Memory B cell (primary cell): Measurements from ENCODE around the gene FGF23.

Experiments used
- ATAC-seq: fragments of 150-1000 bp; cut with Tn5 transposase; 2 replicates; pipeline ENCODE4 v1.10.0; 2021; ENCODE audit warnings: low read depth, mild to moderate bottlenecking, moderate library complexity
- DNase-seq, 2 donors: peaks; one replicate each; pipeline ENCODE4 v3.0.0; 2022; ENCODE audit warnings: low spot score in 2 of 2
- H3K27ac Mint-ChIP-seq: one replicate; pipeline ENCODE4 v1.8.0; 2022; ENCODE audit warnings: mild to moderate bottlenecking, moderate library complexity, mixed read lengths
- H3K27me3 Mint-ChIP-seq: one replicate; pipeline ENCODE4 v1.8.0; 2022; ENCODE audit warnings: mixed read lengths
- H3K36me3 Mint-ChIP-seq: one replicate; pipeline ENCODE4 v1.8.0; 2022; ENCODE audit warnings: mild to moderate bottlenecking, mixed read lengths
- H3K4me1 Mint-ChIP-seq: one replicate; pipeline ENCODE4 v1.8.0; 2022; ENCODE audit warnings: mixed read lengths
- H3K4me3 Mint-ChIP-seq: one replicate; pipeline ENCODE4 v1.8.0; 2022; ENCODE audit warnings: mild to moderate bottlenecking, moderate library complexity, mixed read lengths
- H3K9me3 Mint-ChIP-seq: one replicate; pipeline ENCODE4 v1.8.0; 2022; ENCODE audit warnings: mixed read lengths

The FGF23 gene

DNA sequence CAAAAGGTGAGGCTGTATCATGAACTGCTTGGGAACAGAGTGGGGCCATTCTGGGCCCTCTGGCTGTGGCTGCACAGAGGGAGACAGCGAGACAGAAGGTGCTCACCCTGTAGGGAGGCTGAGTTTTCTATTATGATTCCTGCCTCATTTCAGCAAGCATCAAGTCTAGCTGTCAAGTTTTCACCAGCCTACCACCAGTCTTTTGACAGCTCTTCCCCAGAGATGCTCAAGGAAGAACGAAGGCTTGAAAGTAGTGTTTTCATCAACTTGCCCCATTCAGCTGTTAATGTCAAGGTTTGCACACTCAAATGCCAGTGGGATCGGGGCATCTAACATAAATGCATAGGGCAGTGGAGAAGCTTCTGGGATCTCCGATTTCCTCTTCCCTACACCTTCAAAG lies 10.0 kb downstream of the FGF23 start:
- Mint-ChIP-seq H3K27ac (no peak overlapping the region), H3K27me3 (peaks cover 15% of the 10 kb centered on the region), H3K4me3 (no peak overlapping the region), H3K4me1 (no peaks in the 10 kb centered on the region), H3K36me3 (no peaks in the 10 kb centered on the region), H3K9me3 (no peaks in the 10 kb centered on the region)
- DNase-seq: no peak
- no peak for ATAC-seq

GRCh38 chr12:4366090-4366489 lies 13.4 kb downstream of the FGF23 start:
- Mint-ChIP-seq H3K27me3 (peaks cover 8% of the 10 kb centered on the region), H3K4me1 (no peaks in the 10 kb centered on the region), H3K36me3 (no peaks in the 10 kb centered on the region), H3K9me3 (no peaks in the 10 kb centered on the region), H3K27ac (no peak overlapping the region), H3K4me3 (no peak overlapping the region)
- no peak for DNase-seq
- ATAC-seq: no peak

GRCh38 chr12:4356041-4356327 lies 23.5 kb downstream of the FGF23 start:
- no peak overlapping the region for H3K4me3 Mint-ChIP-seq
- H3K9me3 Mint-ChIP-seq: no peaks in the 10 kb centered on the region
- no peak overlapping the region for H3K27ac Mint-ChIP-seq
- DNase-seq (peak in 1 of 2 donors; percentile 19), ATAC-seq (no peak)
- peaks cover 3% of the 10 kb centered on the region for H3K4me1 Mint-ChIP-seq
- peaks cover 6% of the 10 kb centered on the region for H3K36me3 Mint-ChIP-seq
- no peaks in the 10 kb centered on the region for H3K27me3 Mint-ChIP-seq

DNA sequence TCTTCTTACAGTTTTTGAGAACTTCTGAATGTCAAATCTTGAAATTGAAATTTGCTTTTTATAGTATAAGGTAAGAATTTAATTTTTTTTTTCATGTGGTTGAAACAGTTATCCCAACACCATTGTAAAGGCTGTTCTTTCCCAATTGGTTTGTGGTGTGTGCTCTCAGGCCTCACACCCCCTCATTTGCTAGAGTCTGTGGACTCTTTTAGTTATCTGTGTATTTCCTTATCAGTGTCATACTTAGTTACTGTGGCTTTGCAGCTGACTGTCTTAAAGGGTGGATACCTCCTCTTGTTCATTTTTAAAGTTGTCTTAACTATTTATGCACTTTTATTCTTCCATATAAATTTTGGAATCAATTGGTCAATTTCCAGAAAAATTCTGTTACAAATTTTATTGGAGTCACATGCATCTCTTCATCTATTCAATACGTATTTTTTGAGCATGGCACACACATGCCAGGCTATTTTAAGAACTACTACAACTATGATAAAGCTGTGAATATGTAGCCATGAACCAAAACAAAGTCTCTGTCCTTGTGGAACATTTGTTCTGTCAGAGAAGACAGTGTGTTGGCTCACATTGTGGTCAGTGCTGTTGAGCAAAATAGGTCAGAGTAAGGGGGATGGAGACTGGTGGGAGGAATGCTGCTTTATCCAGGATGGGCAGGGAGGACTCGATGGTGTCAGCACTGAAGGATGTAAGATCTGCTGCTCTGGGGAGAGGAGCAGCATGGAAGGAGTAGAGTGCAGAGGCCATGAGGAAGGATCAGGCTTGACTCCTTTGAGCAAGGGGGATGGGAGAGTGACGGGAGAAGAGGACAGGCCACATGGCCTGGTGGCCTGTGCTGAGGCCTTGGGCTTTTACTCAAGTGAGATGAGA lies 24.1 kb downstream of the FGF23 start:
- peaks cover 3% of the 10 kb centered on the region for H3K4me1 Mint-ChIP-seq
- no peak overlapping the region for H3K27ac Mint-ChIP-seq
- H3K4me3 Mint-ChIP-seq: no peak overlapping the region
- H3K9me3 Mint-ChIP-seq: no peaks in the 10 kb centered on the region
- H3K27me3 Mint-ChIP-seq: no peaks in the 10 kb centered on the region
- ATAC-seq (no peak), DNase-seq (no peak)
- H3K36me3 Mint-ChIP-seq: peaks cover 9% of the 10 kb centered on the region

DNA sequence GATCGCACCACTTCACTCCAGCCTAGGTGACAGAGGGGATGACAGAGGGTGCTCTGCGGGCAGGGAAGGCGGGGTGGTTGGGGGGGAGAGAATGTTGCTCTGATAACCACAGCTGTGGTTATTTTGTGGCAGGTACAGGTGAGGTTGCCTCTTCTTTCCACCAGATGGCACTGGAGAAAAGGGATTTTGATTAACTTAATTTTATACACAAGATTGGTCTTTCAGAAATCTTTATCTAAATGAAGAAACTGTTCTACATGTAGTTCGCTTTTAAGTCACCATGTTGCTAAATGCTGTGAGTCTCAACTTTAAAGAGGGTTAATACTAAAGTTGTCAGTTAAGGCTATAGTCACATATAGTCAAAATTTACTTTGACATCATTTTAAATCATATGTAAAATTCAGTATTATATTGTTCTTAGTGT lies 25.7 kb downstream of the FGF23 start:
- Mint-ChIP-seq H3K36me3 (peaks cover 11% of the 10 kb centered on the region), H3K27me3 (no peaks in the 10 kb centered on the region), H3K27ac (no peak overlapping the region), H3K9me3 (no peaks in the 10 kb centered on the region), H3K4me1 (peaks cover 3% of the 10 kb centered on the region), H3K4me3 (no peak overlapping the region)
- ATAC-seq (peak; percentile 59), DNase-seq (no peak)

GRCh38 chr12:4346931-4347330 lies 32.6 kb downstream of the FGF23 start:
- Mint-ChIP-seq H3K4me3 (no peak overlapping the region), H3K27me3 (no peaks in the 10 kb centered on the region), H3K27ac (peak overlapping the region; percentile 3), H3K36me3 (peaks cover 36% of the 10 kb centered on the region), H3K4me1 (no peaks in the 10 kb centered on the region), H3K9me3 (no peaks in the 10 kb centered on the region)
- DNase-seq: no peak
- no peak for ATAC-seq

DNA sequence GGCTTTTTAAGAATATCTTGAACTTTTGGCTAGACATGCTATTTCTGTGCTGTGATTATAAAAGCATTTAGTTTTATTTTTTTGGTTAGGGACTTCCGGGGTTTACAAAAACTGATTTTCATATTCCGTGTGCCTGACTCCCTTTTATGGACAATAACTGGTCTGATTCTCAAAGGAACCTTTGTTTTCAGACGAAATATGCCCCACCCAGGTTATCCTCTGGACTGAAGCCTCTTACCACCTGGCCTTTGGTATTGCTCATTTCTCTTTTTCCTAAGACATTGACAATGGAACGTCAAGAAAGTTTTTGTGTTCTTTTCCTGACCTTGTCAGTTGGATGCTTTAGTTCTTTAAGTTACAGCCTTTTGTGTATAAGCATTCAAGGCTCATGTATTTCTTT lies 47.7 kb downstream of the FGF23 start:
- Mint-ChIP-seq H3K4me1 (peaks cover 11% of the 10 kb centered on the region), H3K27ac (no peak overlapping the region), H3K27me3 (no peaks in the 10 kb centered on the region), H3K4me3 (no peak overlapping the region), H3K9me3 (no peaks in the 10 kb centered on the region), H3K36me3 (peaks cover 15% of the 10 kb centered on the region)
- DNase-seq (no peak), ATAC-seq (no peak)

GRCh38 chr12:4331221-4331620 lies 48.3 kb downstream of the FGF23 start:
- H3K9me3 Mint-ChIP-seq: no peaks in the 10 kb centered on the region
- ATAC-seq (no peak), DNase-seq (no peak)
- H3K36me3 Mint-ChIP-seq: peaks cover 11% of the 10 kb centered on the region
- H3K4me1 Mint-ChIP-seq: peaks cover 11% of the 10 kb centered on the region
- H3K27ac Mint-ChIP-seq: no peak overlapping the region
- H3K27me3 Mint-ChIP-seq: no peaks in the 10 kb centered on the region
- H3K4me3 Mint-ChIP-seq: no peak overlapping the region

DNA sequence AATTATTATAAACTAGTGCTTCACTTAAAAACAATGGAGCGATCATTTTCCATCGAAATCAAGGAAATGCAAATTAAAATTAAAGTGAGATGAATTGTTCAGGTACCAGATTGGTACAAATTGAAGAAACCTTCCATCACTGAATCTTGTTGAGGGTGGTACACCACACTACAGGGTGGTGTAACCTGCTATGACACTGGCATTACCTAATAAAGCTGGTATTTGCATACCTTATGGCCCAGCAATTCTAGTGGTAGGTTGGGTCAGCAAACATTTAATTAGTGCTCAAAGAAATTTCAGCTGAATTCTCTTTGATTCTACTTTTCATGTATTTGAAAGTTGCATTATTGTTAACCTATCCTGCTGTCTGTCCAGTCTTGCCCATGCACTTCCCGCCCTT lies 49.3 kb downstream of the FGF23 start:
- no peak for ATAC-seq
- H3K27me3 Mint-ChIP-seq: no peaks in the 10 kb centered on the region
- no peak for DNase-seq
- peaks cover 11% of the 10 kb centered on the region for H3K4me1 Mint-ChIP-seq
- no peak overlapping the region for H3K27ac Mint-ChIP-seq
- no peak overlapping the region for H3K4me3 Mint-ChIP-seq
- peaks cover 11% of the 10 kb centered on the region for H3K36me3 Mint-ChIP-seq
- H3K9me3 Mint-ChIP-seq: no peaks in the 10 kb centered on the region

GRCh38 chr12:4327293-4327692 lies 52.2 kb downstream of the FGF23 start:
- Mint-ChIP-seq H3K27me3 (no peaks in the 10 kb centered on the region), H3K27ac (no peak overlapping the region), H3K36me3 (peaks cover 7% of the 10 kb centered on the region), H3K4me3 (no peak overlapping the region), H3K4me1 (peaks cover 16% of the 10 kb centered on the region), H3K9me3 (no peaks in the 10 kb centered on the region)
- ATAC-seq (no peak), DNase-seq (no peak)

GRCh38 chr12:4325966-4326365 lies 53.5 kb downstream of the FGF23 start:
- Mint-ChIP-seq H3K36me3 (peaks cover 5% of the 10 kb centered on the region), H3K27me3 (no peaks in the 10 kb centered on the region), H3K27ac (no peak overlapping the region), H3K4me3 (no peak overlapping the region), H3K4me1 (peaks cover 23% of the 10 kb centered on the region), H3K9me3 (no peaks in the 10 kb centered on the region)
- DNase-seq (no peak), ATAC-seq (no peak)

GRCh38 chr12:4324366-4324765 lies 55.1 kb downstream of the FGF23 start:
- Mint-ChIP-seq H3K4me3 (no peak overlapping the region), H3K27ac (no peak overlapping the region), H3K4me1 (peaks cover 19% of the 10 kb centered on the region), H3K27me3 (no peaks in the 10 kb centered on the region), H3K36me3 (peaks cover 5% of the 10 kb centered on the region), H3K9me3 (no peaks in the 10 kb centered on the region)
- no peak for ATAC-seq
- no peak for DNase-seq

GRCh38 chr12:4323396-4323795 lies 56.1 kb downstream of the FGF23 start:
- no peak for ATAC-seq
- Mint-ChIP-seq H3K27ac (peak overlapping the region; percentile 50), H3K4me3 (peak overlapping the region; percentile 43)

DNA sequence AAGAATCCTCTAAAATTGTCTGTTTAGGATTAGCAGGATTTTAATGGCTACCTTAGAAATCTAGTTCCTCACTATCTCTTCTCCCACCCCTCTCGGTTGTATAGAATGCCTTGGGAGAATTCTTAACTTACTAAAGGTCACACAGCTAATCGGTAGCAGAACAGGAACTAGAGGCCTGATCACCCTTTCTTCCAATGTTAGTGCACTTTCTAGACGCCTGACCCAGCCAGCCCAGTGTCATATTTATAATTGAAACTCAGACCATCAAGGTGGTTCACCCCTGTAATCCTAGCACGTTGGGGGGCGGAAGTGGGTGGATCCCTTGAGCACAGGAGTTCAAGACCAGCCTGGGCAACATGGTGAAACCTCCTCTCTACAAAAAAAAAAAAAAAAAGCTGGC lies 56.8 kb downstream of the FGF23 start:
- H3K9me3 Mint-ChIP-seq: no peaks in the 10 kb centered on the region
- DNase-seq: no peak
- H3K27me3 Mint-ChIP-seq: no peaks in the 10 kb centered on the region
- H3K27ac Mint-ChIP-seq: peak overlapping the region; percentile 87
- H3K36me3 Mint-ChIP-seq: peaks cover 2% of the 10 kb centered on the region
- peak overlapping the region; percentile 57 for H3K4me3 Mint-ChIP-seq
- no peak for ATAC-seq
- peaks cover 16% of the 10 kb centered on the region for H3K4me1 Mint-ChIP-seq

More at GRCh38 chr12:4323396-4323795, 56.1 kb downstream of the FGF23 start:
- Mint-ChIP-seq H3K27me3 (no peaks in the 10 kb centered on the region), H3K9me3 (no peaks in the 10 kb centered on the region), H3K4me1 (peaks cover 16% of the 10 kb centered on the region), H3K36me3 (peaks cover 2% of the 10 kb centered on the region)
- DNase-seq: no peak
